LNCAP (cell line): Measurements from ENCODE around the gene FAP.
A peak's percentile ranks its signal among the peaks of the same experiment; 100 is the strongest.

Source experiments
- TF ChIP-seq, protein P1 (sequence below): fragments of 450-650 bp; IDR thresholded peaks from 2 replicates; pipeline ENCODE4 v1.5.1; 2017; ENCODE audit warnings: mild to moderate bottlenecking

Gene FAP

GRCh38 chr2:162226836-162227235 is 16.4 kb downstream of the FAP start:
- TF ChIP-seq, protein P1, sequence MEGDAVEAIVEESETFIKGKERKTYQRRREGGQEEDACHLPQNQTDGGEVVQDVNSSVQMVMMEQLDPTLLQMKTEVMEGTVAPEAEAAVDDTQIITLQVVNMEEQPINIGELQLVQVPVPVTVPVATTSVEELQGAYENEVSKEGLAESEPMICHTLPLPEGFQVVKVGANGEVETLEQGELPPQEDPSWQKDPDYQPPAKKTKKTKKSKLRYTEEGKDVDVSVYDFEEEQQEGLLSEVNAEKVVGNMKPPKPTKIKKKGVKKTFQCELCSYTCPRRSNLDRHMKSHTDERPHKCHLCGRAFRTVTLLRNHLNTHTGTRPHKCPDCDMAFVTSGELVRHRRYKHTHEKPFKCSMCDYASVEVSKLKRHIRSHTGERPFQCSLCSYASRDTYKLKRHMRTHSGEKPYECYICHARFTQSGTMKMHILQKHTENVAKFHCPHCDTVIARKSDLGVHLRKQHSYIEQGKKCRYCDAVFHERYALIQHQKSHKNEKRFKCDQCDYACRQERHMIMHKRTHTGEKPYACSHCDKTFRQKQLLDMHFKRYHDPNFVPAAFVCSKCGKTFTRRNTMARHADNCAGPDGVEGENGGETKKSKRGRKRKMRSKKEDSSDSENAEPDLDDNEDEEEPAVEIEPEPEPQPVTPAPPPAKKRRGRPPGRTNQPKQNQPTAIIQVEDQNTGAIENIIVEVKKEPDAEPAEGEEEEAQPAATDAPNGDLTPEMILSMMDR: no peak

GRCh38 chr2:162221064-162221463 is 22.2 kb downstream of the FAP start:
- TF ChIP-seq, protein P1: peak; percentile 79

- TF ChIP-seq, protein P1: no peak
Observed at GRCh38 chr2:162220368-162220767, 22.9 kb downstream of the FAP start.

- TF ChIP-seq, protein P1: no peak
Observed at GRCh38 chr2:162219426-162219825, 23.8 kb downstream of the FAP start.

GRCh38 chr2:162217598-162217997 is 25.6 kb downstream of the FAP start:
- TF ChIP-seq, protein P1: no peak

DNA sequence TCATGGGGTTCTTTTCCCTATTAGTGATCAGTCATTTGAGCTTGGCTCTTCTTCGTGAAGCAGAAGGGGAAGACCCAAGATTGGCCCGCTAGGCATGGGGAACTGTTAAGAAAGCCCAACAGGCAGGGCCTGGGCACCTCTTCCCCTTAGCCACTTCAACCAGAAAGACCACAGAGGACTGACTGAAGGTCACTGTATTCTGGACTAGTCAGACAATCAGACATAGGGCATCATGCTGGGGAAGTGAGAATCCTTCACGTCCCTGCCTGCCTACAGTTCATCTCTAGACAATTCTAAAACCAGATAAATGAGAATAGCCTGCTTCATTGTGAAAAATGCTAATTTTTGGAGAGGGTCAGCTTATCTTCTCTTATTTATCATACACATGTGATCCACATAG is 28.1 kb downstream of the FAP start:
- TF ChIP-seq, protein P1: no peak

GRCh38 chr2:162212366-162212765 is 30.9 kb downstream of the FAP start:
- TF ChIP-seq, protein P1: no peak

DNA sequence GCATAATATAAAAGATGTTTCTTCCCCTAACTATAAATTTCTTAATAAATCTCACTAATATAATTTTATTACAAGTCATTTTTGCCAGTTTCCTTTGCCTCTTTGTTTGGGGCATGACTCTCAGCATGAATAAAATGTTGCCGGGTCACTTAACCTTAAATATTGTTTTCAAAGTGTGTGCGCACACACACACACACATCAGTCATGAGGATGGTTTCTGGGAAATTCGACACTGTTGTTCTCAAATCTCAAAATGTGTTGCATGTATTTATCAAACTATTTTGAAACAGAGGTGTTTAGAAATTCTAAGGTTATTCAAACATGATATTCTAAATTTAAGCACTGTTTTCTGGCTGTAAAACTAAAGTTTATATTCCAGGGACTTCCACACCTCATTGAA is 31.5 kb downstream of the FAP start:
- TF ChIP-seq, protein P1: no peak
